Measurements from ENCODE around the gene CLK2.
"Not testable (repeated sequence)": the region's sequence is repeated elsewhere in the genome, so short reads cannot be mapped to it uniquely, and the experiment has no call there.

The CLK2 gene

GRCh38 chr1:155266553-155266952, 6.8 kb downstream of the CLK2 start:
- DNase-seq (ENCODE audit: low read depth): no peak

GRCh38 chr1:155263067-155263466, 10.2 kb downstream of the CLK2 start:
- no peak for DNase-seq (ENCODE audit: low read depth)

- DNase-seq (ENCODE audit: low read depth): peak; percentile 82
These were observed 11.2 kb downstream of the CLK2 start, which contains the start of gene SCAMP3 for GRCh38 chr1:155261852-155262673. Gene SCAMP3 (minus strand): TSS chr1:155262360. CDS start chr1:155262151, 209 bp downstream.

- no peak for DNase-seq (ENCODE audit: low read depth)
These were observed 11.8 kb downstream of the CLK2 start for GRCh38 chr1:155261493-155261851.

GRCh38 chr1:155260276-155260675, 13.0 kb downstream of the CLK2 start:
- DNase-seq (ENCODE audit: low read depth): no peak

- no peak for DNase-seq (ENCODE audit: low read depth)
These were observed 17.0 kb downstream of the CLK2 start for GRCh38 chr1:155256058-155256852.

GRCh38 chr1:155255243-155256007, 17.9 kb downstream of the CLK2 start, which contains the start of gene ENTREP3:
Gene ENTREP3 (minus strand): TSS chr1:155255483. CDS start chr1:155254877, 606 bp downstream.
- DNase-seq (ENCODE audit: low read depth): peak; percentile 71

- no peak for DNase-seq (ENCODE audit: low read depth)
These were observed 18.5 kb downstream of the CLK2 start for GRCh38 chr1:155254714-155255242.

GRCh38 chr1:155254228-155254713, 19.0 kb downstream of the CLK2 start:
- no peak for DNase-seq (ENCODE audit: low read depth)

GRCh38 chr1:155253797-155254196, 19.5 kb downstream of the CLK2 start:
- no peak for DNase-seq (ENCODE audit: low read depth)

GRCh38 chr1:155253208-155253607, 20.1 kb downstream of the CLK2 start:
- DNase-seq (ENCODE audit: low read depth): no peak

GRCh38 chr1:155251566-155251965, 21.7 kb downstream of the CLK2 start:
- DNase-seq (ENCODE audit: low read depth): no peak

GRCh38 chr1:155250633-155251449, 22.5 kb downstream of the CLK2 start:
- DNase-seq (ENCODE audit: low read depth): peak; percentile 95

- no peak for DNase-seq (ENCODE audit: low read depth)
These were observed 23.1 kb downstream of the CLK2 start for GRCh38 chr1:155250246-155250632.

- no peak for DNase-seq (ENCODE audit: low read depth)
These were observed 25.4 kb downstream of the CLK2 start for GRCh38 chr1:155247667-155248553.

- DNase-seq (ENCODE audit: low read depth): not testable (repeated sequence)
These were observed 26.5 kb downstream of the CLK2 start for GRCh38 chr1:155246796-155247195.

- DNase-seq (ENCODE audit: low read depth): no peak
These were observed 28.2 kb downstream of the CLK2 start for GRCh38 chr1:155245163-155245524.

GRCh38 chr1:155244368-155245162, 28.7 kb downstream of the CLK2 start:
- DNase-seq (ENCODE audit: low read depth): peak; percentile 93

GRCh38 chr1:155242805-155243358, 30.4 kb downstream of the CLK2 start:
- DNase-seq (ENCODE audit: low read depth): no peak

Data from stimulated activated CD8-positive, alpha-beta memory T cell treated with anti-CD3 and anti-CD28 coated beads, Interleukin-4, amount 100 ng/mL, for 24 hours (primary cell).